Muscle of arm (tissue), 12 donors: ENCODE measurements around the gene TMEM63C. TPM values are rescaled to one million over a fixed set of nuclear protein-coding genes. Genes with fewer than 3 reads are reported as not detected.
A peak's percentile ranks its signal among the peaks of the same experiment; 100 is the strongest.
"Not testable (repeated sequence)": the region's sequence is repeated elsewhere in the genome, so short reads cannot be mapped to it uniquely, and the experiment has no call there.

Experiments used
- DNase-seq: peaks from one replicate; pipeline ENCODE4 v3.0.0-alpha.2; 2013
- polyA plus RNA-seq, 12 donors: library from polyadenylated mRNA; unstranded; fragments of 120-200 nt; gene quantifications; one replicate each; pipeline ENCODE4 v1.2.1, GENCODE V29; 2013; ENCODE audit not compliant: insufficient read length in 12 of 12

Gene TMEM63C
- polyA plus RNA-seq, 12 donors, result 0.27 to 15.1 (median 1.0) TPM; not detected in 1

DNA sequence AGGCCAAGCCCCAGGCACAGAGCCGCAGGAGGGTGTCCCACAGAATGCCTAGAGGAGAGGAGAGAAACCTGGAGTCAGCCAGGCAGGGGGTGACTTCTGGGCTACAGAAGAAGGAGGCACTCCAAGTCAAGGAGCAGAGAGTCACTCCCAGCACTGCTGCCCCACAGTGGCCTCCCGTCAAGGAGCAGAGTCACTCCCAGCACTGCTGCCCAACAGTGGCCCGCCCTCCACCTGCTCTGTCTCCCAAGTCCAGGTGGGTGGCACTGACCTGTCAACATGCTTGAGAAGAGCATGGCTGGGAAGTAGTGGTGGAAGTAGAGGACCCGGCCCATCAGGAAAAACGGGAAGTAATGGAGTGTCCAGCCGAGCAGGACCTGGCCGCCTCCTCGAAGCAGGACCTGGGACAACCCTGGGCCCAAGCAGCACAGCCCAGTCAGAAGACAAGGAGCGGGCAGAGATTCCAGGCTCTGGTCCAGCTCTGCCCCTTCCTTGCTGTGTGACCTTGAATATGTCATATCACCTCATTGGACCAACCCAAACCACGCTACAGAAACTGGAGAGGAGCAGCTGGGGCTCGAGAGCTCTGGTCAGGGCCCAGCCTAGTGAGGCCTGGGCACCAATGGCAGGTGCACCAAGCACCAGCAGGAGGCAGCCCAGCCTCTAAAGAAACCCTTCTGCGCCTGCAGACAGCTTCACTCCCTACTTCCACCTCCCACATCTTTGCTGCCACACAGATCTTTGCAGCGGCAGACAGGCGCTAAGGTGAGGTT is 97.0 kb downstream of the TMEM63C start:
- no peak for DNase-seq

DNA sequence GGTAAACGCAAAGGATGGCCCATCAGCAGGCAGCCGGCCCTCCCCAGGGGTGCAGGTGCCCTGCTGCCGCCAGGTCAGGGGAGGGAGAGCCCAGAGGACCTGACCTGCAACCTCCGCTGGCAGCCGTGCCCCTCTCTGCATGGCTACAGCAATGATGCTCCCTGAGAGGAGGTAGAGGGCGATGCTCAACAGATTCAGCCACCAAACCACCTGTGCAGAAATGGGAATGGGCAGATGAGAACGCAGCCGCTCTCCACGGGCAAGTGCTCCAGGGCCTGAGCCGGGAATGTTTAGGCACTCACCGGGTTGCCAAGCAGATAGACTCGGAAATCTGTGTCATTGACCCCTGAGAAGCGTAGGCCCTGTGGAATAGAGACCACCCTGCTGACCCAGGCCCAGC is 98.1 kb downstream of the TMEM63C start:
- no peak for DNase-seq

DNA sequence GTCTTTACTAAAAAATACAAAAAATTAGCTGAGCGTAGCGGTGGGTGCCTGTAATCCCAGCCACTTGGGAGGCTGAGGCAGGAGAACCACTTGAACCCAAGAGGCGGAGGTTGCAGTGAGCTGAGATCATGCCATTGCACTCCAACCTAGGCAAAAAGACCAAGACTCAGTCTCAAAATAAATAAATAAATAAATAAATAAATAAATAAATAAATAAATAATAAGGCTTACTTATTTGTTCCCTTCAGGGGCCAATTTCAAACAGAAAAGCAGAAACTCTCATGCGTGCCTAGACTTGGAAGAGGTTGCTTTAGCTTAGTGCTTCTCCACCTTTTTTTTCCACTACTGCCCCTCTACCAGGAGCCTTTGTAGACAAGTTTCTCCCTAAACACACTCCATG is 99.3 kb downstream of the TMEM63C start:
- DNase-seq, result not testable (repeated sequence)

DNA sequence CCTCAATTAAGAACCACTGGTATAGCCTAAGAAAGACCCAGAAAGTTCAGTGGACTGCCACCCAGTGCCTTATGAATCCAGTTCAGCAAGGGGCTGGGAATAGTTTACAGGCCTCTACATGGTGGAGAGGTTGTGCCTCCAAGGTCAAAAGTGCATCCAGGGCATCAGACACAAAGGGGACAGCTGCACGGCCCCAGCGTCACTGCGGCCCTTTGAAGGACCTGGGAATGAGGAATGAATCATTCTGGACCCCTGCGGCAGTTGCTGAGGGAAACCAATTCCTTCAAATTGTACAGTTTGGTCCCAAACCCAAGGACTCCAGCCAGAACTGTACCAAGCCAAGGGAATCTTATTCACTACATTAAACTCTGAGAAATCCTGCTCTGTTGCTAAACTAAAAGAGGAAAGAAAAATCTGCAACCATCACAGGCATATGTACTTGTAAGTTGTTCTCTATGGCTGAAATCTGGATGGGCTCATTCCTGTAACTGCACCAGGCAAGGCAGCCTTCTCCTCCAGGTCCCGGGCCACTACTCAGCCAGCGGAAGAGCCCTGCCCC is 100.3 kb downstream of the TMEM63C start:
- no peak for DNase-seq

DNA sequence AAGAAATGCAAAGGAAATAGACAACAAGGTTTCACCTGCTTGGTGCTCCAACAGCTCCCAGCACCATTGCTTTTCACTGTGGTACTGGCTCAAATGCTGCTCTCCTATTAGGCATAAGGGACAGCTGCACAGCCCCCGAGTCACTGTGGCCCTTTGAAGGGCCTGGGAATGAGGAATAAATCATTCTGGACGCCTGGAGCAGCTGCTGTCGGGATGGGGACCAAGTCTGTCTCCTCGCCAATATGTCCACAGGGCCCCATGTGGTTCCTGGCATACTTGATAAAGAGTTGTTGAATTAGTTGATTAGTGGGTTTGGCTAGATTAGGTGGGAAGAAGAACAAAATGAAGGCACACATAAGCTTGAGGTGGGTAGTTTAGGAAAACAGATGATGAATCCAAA is 102.5 kb downstream of the TMEM63C start:
- no peak for DNase-seq

DNA sequence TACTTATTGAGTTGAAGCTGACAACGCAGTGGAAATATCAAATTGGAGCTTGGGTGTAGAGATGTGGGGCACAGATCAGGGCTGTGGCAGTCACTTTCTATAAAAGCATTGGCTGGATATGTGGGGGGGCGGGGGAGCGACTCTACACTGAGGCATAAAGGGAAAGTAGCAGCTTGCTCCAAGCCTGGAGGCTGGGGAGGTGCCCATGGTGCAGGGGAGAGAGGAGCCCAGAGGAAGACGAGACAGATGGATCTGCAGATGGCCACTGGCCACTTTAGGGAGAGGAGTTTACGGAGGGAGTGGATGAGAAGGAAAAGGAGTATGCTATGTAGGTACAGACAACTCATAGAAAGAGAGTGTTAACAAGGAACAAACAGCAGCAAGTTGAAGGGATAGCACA is 102.9 kb downstream of the TMEM63C start:
- DNase-seq, result no peak

DNA sequence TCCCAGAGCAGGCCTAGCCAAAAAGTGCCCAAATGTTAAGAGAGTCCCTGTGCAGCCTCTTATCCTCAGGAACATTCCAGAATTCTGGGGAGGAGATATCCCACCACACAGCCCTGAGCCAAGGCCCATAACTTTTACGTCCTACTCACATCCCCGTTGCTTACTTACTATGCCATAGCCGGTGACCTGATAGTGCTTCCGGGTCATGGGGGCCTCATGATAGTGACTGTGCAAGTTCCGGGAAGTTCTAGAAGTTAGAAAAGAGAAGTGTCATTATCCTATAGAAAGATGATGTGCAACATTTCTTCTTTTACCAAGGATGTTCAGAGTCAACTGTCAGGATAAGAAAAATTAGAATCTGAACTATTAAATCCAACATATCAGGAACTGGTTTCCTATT is 105.0 kb downstream of the TMEM63C start:
- DNase-seq, result no peak

DNA sequence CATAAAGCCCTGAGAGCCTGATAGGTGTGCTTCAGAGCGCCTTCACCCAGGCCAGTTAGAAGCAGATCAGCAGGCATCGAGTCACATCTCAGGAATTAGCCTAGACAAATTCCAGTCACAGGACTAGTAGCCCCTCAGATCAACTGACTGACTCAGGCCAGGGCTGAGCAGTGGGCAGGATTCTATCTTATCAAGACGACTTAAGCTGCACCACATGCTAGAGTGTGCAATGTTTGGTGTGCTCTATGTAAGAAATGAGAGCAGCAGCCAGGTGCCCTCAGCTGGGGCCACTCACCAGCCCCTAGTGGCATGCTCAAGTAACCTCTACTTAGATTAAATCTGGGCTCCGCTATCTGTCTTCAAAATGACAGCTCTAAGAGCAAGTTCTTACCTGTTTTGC is 109.1 kb downstream of the TMEM63C start:
- DNase-seq, result no peak

DNA sequence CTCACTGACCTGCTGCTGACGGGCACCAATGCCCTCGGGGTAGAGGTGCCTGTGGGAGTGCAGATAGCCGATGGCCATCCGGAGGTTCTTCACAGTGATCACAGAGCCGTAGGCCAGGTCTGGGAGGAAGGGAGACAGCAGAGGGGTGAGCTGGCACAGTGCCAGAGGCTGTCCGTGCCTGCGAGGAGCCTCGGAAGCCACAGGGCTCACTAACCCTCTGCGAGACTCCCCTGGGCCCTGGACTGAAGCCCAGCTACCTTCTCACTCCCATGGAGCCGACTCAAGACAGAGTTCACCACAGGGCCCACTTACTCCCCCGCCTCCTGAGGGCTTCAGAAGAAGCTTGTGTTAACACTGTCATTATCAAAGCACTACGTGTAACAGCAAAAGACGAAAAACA is 114.6 kb downstream of the TMEM63C start:
- no peak for DNase-seq

DNA sequence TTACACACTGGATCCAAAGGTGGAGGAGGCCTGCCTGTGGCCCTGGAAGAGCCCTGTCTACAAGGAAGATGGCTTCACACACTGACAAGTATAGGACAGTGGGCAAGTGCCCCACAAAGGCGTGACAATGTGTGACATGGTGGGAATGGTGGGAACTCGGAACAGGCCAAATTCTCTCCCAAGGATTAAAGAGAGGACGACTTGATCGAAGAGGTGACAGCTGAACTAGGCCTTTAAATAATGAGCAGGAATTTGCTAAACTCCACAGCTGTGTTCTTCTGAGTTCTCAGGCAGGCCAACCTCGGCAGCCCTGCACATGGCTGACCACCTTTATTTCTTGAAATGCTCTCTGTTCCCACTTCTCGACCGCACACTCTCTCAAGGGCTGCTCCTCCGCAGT is 115.3 kb downstream of the TMEM63C start:
- no peak for DNase-seq

DNA sequence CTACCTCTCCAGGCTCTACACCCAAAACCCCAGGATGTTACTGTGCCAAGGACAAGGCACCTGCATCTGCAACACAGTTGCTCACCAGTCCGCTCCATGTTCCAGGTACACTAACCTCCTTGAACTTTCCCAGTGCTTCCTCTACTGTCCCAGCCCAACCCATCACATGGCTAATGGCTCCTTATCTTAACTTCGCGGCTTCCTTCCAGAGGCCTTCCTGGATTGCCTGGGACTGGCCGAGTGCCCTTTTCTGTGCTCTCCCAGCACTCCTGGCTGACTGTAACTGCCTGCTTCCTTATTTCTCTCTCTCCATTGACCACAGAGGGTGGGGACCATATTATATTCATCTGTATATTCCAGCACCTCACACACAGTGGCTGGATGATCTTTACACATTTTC is 118.2 kb downstream of the TMEM63C start:
- DNase-seq, result no peak

DNA sequence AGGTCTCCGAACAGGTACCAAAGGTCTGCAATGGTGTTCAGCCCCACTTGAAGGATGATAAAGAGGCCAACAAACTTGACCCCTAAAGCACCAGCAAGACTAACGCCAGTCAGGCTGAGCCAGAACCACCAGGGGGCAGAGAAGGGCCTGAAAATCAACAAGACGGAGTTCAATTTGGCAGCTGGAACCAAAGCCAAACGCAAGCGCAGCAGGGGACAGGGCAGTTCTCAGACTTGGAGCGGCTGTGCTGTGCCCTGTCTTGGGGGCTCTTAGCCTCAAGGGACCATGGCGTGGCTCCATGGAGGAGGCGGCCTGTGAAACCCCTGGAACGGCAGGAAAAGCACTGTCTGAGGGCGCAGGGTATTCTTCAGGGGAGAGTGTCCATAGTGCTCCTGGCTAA is 119.5 kb downstream of the TMEM63C start:
- DNase-seq, result peak; percentile 83

DNA sequence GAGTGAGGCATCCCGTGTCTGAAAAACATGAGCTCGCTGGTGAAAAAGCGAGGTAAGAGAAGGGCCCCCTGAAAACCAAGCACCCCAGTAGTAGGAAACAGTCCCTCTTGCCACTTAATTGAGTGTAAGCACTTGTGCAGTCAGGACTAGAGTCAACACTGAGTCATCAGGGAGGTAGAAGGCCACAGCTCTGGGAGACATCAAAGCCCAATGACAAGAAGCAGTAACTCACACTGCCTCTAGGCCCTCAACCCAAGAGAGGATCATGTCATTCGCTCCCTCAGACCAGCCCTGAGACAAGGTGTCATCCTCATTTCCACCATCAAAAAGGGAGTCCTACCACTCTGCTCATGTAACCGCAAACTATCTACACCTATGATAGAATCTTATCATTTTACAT is 121.3 kb downstream of the TMEM63C start:
- DNase-seq, result no peak

DNA sequence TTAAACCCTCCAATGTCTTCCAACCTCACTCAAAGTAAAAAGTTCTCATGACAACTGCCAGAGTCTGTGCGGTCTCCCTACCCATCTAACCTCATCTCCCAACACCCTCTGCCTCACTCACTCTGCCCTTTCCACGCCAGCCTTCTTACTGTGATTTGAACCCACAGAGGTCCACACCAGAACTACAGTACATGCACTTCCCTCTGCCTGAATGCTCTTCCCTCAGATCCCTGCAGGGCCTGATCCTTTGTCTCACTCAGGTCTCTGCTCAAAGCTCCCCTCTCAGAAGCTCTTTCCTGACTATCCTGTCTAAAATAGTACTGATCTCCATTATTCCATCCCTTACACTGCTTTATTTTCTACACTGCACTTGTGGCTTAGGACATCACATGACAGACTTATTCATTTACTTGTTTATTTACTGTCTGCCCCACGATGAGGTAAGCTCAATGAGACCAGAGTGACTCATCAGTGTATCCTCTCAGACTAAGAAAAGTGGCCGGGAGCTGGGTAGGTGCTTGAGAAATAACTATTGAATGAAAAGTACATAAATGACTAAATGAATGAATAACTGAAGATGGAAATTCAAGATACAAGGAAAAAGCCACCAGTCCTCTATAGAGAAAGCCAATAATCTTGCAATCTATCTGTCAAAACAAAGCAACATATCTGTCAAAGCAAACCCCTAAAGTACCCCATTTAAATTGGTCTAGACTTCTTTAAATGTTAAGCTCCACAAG is 122.0 kb downstream of the TMEM63C start:
- no peak for DNase-seq

DNA sequence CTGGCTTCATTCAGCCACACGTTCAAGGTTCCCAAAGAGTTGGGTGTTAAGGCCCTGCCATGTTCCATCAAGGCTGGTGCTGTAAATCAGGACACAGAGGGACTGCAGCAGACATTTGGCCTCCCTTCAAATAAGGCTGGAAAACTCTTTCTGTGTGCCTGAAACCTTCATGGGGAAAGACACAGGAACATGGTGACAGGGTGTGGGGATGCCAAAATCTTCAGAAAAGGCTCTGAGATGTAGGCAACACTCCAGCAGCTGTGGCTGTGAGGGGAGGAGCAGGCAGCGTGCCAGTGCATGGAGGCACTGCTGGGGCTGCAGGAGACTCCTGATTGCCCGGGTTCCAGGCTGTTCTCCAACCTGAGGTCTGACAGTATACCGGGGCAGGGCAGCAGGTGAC is 124.1 kb downstream of the TMEM63C start:
- DNase-seq, result no peak

DNA sequence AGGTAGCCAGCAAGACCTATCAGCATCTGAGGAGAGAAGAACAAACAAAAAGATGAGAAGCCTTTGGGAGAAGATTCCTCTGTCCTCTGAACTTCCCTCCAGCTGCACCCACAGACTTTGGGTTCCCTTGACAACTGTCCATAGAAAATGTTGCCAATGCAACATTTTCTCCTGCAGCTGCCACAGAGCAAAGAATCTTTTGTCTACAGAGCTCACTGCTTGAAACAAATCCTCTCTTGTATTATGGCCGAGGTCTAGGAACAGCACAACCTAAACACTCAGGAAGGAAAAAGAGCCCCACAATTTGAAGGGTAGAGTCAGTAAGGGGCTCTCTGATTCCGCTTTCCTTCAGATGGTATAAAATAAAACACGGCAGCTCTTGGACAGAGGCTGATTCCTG is 124.8 kb downstream of the TMEM63C start:
- DNase-seq, result no peak

DNA sequence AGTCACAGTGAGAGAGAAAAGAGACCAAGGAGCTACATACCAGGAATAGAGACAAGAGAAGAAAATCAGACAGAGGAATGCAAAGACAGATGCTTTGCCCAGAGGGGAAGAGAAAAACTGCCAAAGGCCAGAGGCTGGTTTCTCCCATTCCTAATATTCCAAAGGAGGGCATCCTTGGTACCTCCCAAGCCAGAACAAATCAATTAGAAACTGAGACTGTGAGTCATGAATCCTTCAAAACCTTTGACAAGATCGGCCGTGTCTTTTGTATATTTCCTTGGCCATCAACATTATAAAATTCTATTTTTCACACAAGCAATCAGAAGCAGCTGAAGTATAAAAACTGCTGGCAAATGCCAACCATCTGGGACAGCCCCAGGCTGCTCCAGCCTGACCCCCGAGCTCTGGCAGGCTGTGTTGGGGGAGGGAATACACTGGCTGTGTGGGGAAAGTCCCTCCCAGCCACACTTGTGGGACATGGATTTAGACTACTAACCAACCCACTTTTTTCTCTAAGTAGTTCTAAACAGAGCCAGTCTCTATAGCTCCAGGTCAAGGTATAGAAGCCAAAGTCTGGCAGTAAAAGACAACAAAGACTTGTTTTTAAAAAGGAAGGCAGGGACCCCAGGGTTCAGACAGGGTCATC is 125.4 kb downstream of the TMEM63C start:
- no peak for DNase-seq

Other genes starting within 250 kb of the TMEM63C start
- gene IRF2BPL, start 153.1 kb upstream of the TMEM63C start, polyA plus RNA-seq, result 100 to 1,000 TPM in 1 of 12 donors, 10 to 100 TPM in 11; 13.9 to 338 (median 19.7) TPM
- 10 to 100 TPM in 11 of 12 donors, not detected in 1; 14.2 to 31.8 (median 24.7) TPM for gene CIPC, start 83.5 kb upstream of the TMEM63C start, polyA plus RNA-seq
- under 1 TPM in 10 of 12 donors, not detected in 2; 0.26 to 0.69 (median 0.55) TPM for gene ZDHHC22, start 40.0 kb upstream of the TMEM63C start, polyA plus RNA-seq
- not detected for gene NGB, start 89.4 kb downstream of the TMEM63C start, polyA plus RNA-seq
- 10 to 100 TPM in 11 of 12 donors, not detected in 1; 19.1 to 36.9 (median 32.0) TPM for gene POMT2, start 139.1 kb downstream of the TMEM63C start, polyA plus RNA-seq
- gene GSTZ1, start 139.2 kb downstream of the TMEM63C start, polyA plus RNA-seq, result 10 to 100 TPM in 11 of 12 donors, not detected in 1; 18.3 to 28.1 (median 23.1) TPM
- 10 to 100 TPM in 1 of 12 donors, 1 to 10 TPM in 10, not detected in 1; 4.9 to 10.1 (median 6.4) TPM for gene TMED8, start 195.3 kb downstream of the TMEM63C start, polyA plus RNA-seq
- 1 to 10 TPM in 1 of 12 donors, under 1 TPM in 9, not detected in 2; 0.29 to 1.6 (median 0.55) TPM for gene SAMD15, start 195.6 kb downstream of the TMEM63C start, polyA plus RNA-seq
- gene NOXRED1, start 241.7 kb downstream of the TMEM63C start, polyA plus RNA-seq, result under 1 TPM in 10 of 12 donors, not detected in 2; 0.18 to 0.94 (median 0.42) TPM